NB4 (cell line): Measurements from ENCODE around the gene NOL3.

Experiments used
- POLR2A ChIP-seq: IDR thresholded peaks from 2 replicates; pipeline ENCODE4 v1.6.1; 2011; ENCODE audit warnings: mild to moderate bottlenecking; ENCODE audit not compliant: insufficient read length; ENCODE audit errors: extremely low read depth
- TF ChIP-seq, protein P1 (sequence below): IDR thresholded peaks from one replicate; pipeline ENCODE4 v1.5.1; 2012; ENCODE audit warnings: low read depth, low read length

GRCh38 chr16:67197704-67198103, 27.4 kb downstream of the NOL3 start:
- TF ChIP-seq POLR2A: no peak
- TF ChIP-seq, protein P1, sequence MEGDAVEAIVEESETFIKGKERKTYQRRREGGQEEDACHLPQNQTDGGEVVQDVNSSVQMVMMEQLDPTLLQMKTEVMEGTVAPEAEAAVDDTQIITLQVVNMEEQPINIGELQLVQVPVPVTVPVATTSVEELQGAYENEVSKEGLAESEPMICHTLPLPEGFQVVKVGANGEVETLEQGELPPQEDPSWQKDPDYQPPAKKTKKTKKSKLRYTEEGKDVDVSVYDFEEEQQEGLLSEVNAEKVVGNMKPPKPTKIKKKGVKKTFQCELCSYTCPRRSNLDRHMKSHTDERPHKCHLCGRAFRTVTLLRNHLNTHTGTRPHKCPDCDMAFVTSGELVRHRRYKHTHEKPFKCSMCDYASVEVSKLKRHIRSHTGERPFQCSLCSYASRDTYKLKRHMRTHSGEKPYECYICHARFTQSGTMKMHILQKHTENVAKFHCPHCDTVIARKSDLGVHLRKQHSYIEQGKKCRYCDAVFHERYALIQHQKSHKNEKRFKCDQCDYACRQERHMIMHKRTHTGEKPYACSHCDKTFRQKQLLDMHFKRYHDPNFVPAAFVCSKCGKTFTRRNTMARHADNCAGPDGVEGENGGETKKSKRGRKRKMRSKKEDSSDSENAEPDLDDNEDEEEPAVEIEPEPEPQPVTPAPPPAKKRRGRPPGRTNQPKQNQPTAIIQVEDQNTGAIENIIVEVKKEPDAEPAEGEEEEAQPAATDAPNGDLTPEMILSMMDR: no peak
